IMR-90 (cell line): ENCODE results near the gene MRPL19. TPM values are rescaled to one million over a fixed set of nuclear protein-coding genes. Genes with fewer than 3 reads are reported as not detected.

Experiments
- ATAC-seq: fragments of 200-7000 bp; cut with Tn5 transposase; 2 replicates; pipeline ENCODE4 v1.9.1; 2020; ENCODE audit warnings: low read depth, mild to moderate bottlenecking, moderate library complexity
- BruUV-seq: library from RNA; stranded (reverse); fragments of 400-500 nt; replicated peaks from 2 replicates; lab custom pipeline; 2021; lab: Mats Ljungman, UMichigan
- CTCF ChIA-PET: fragments of 300-600 bp; formaldehyde crosslinking; extraction: SDS; loops from one replicate; lab custom pipeline; 2021; ENCODE audit warnings: antibody characterized with exemption; lab: Yijun Ruan, JAX
- POLR2A ChIA-PET: fragments of 300-600 bp; sonication (Branson Sonifier 250); formaldehyde crosslinking; loops from one replicate; lab custom pipeline; 2022; ENCODE audit warnings: antibody characterized with exemption; ENCODE audit not compliant: unreplicated experiment; lab: Charles Lee
- DNase-seq: peaks from one replicate; pipeline ENCODE4 v3.0.0; 2013
- H2AFZ ChIP-seq: replicated peaks from 2 replicates; pipeline ENCODE3; 2013; ENCODE audit warnings: low read length, mild to moderate bottlenecking; ENCODE audit not compliant: poor library complexity
- H2AK5ac ChIP-seq: 2 replicates; pipeline ENCODE4 v1.6.1; 2013; ENCODE audit warnings: low read depth, low read length, inconsistent platforms
- H2AK9ac ChIP-seq: replicated peaks from 2 replicates; pipeline ENCODE3; 2013; ENCODE audit warnings: mild to moderate bottlenecking, low read depth, low read length, moderate library complexity; ENCODE audit not compliant: poor library complexity
- H2BK120ac ChIP-seq: 2 replicates; pipeline ENCODE4 v1.6.1; 2013; ENCODE audit warnings: low read depth, low read length, inconsistent platforms
- H2BK15ac ChIP-seq: 3 replicates; pipeline ENCODE4 v1.6.1; 2013; ENCODE audit warnings: low read depth, low read length, inconsistent platforms
- H2BK20ac ChIP-seq: 2 replicates; pipeline ENCODE4 v1.6.1; 2013; ENCODE audit warnings: low read depth, mild to moderate bottlenecking, inconsistent platforms, low read length, moderate library complexity
- H2BK5ac ChIP-seq: 2 replicates; pipeline ENCODE4 v1.6.1; 2013; ENCODE audit warnings: mild to moderate bottlenecking, low read depth, low read length, inconsistent platforms; ENCODE audit not compliant: poor library complexity, severe bottlenecking
- H3K14ac ChIP-seq: replicated peaks from 2 replicates; pipeline ENCODE4 v1.6.1; 2013; ENCODE audit warnings: low read depth, low read length, inconsistent platforms
- H3K18ac ChIP-seq: 2 replicates; pipeline ENCODE4 v1.6.1; 2013; ENCODE audit warnings: low read depth, low read length, control low read depth
- H3K23ac ChIP-seq: 2 replicates; pipeline ENCODE4 v1.6.1; 2013; ENCODE audit warnings: low read depth, low read length, inconsistent platforms
- H3K27ac ChIP-seq: 2 replicates; pipeline ENCODE4 v1.5.1; 2013; ENCODE audit warnings: mild to moderate bottlenecking, control low read depth, low read length; ENCODE audit not compliant: insufficient read depth
- H3K27me3 ChIP-seq: 2 replicates; pipeline ENCODE4 v1.6.1; 2013; ENCODE audit warnings: low read length; ENCODE audit not compliant: control insufficient read depth, insufficient read depth
- H3K36me3 ChIP-seq: 2 replicates; pipeline ENCODE4 v1.6.1; 2013; ENCODE audit warnings: low read length, mixed read lengths; ENCODE audit not compliant: control insufficient read depth, insufficient read depth
- H3K4ac ChIP-seq: 2 replicates; pipeline ENCODE4 v1.6.1; 2013; ENCODE audit warnings: low read depth, low read length, inconsistent platforms
- H3K4me1 ChIP-seq: 2 replicates; pipeline ENCODE4 v1.6.1; 2013; ENCODE audit warnings: low read length, mixed read lengths; ENCODE audit not compliant: control insufficient read depth, insufficient read depth
- H3K4me2 ChIP-seq: 2 replicates; pipeline ENCODE4 v1.6.1; 2013; ENCODE audit warnings: low read depth, mild to moderate bottlenecking, control low read depth, low read length, moderate library complexity
- H3K4me3 ChIP-seq: 2 replicates; pipeline ENCODE4 v1.5.1; 2013; ENCODE audit warnings: low read depth, mild to moderate bottlenecking, control low read depth, low read length, moderate library complexity; ENCODE audit not compliant: insufficient read depth
- H3K56ac ChIP-seq: 2 replicates; pipeline ENCODE4 v1.6.1; 2013; ENCODE audit warnings: low read length, inconsistent platforms; ENCODE audit not compliant: insufficient read depth; ENCODE audit errors: extremely low read depth
- H3K79me1 ChIP-seq, 2 experiments: 2 replicates each; pipeline ENCODE4 v1.6.1; 2013; ENCODE audit warnings: low read length in 2 of 2, inconsistent platforms in 1 of 2, low read depth in 1 of 2
- H3K9ac ChIP-seq: 2 replicates; pipeline ENCODE4 v1.6.1; 2013; ENCODE audit warnings: low read depth, low read length, control low read depth
- H3K9me1 ChIP-seq: 2 replicates; pipeline ENCODE4 v1.6.1; 2013; ENCODE audit warnings: low read length, inconsistent platforms; ENCODE audit not compliant: insufficient read depth
- H3K9me3 ChIP-seq: 2 replicates; pipeline ENCODE4 v1.6.1; 2013; ENCODE audit warnings: low read length; ENCODE audit not compliant: control insufficient read depth, insufficient read depth
- H4K20me1 ChIP-seq: 2 replicates; pipeline ENCODE4 v1.6.1; 2013; ENCODE audit warnings: low read length, inconsistent platforms; ENCODE audit not compliant: insufficient read depth
- H4K5ac ChIP-seq: 2 replicates; pipeline ENCODE4 v1.6.1; 2013; ENCODE audit warnings: mild to moderate bottlenecking, low read depth, low read length, control low read depth
- H4K8ac ChIP-seq, 2 experiments: 2 replicates each; pipeline ENCODE4 v1.6.1; 2013; ENCODE audit warnings: low read depth in 2 of 2, low read length in 2 of 2, control low read depth in 1 of 2, inconsistent platforms in 1 of 2
- H4K91ac ChIP-seq: 2 replicates; pipeline ENCODE4 v1.6.1; 2013; ENCODE audit warnings: low read depth, low read length, inconsistent platforms; ENCODE audit not compliant: insufficient read depth
- BHLHE40 ChIP-seq: fragments of 150-350 bp; IDR thresholded peaks from 2 replicates; pipeline ENCODE4 v1.6.1; 2016; ENCODE audit warnings: mild to moderate bottlenecking, low read depth, low read length
- CEBPB ChIP-seq: IDR thresholded peaks from 2 replicates; pipeline ENCODE4 v1.6.1; 2012; ENCODE audit warnings: low read depth, low read length, improper control_type of control experiment
- CHD1 ChIP-seq: IDR thresholded peaks from 2 replicates; pipeline ENCODE4 v1.6.1; 2012; ENCODE audit warnings: low read depth, low read length, improper control_type of control experiment
- ELK1 ChIP-seq: fragments of 150-350 bp; IDR thresholded peaks from 2 replicates; pipeline ENCODE4 v1.6.1; 2016; ENCODE audit warnings: low read depth, mild to moderate bottlenecking, low read length, moderate library complexity, borderline replicate concordance
- FOS ChIP-seq: fragments of 150-350 bp; IDR thresholded peaks from 2 replicates; pipeline ENCODE4 v1.6.1; 2016; ENCODE audit warnings: low read depth, low read length
- MAFK ChIP-seq: IDR thresholded peaks from 2 replicates; pipeline ENCODE4 v1.6.1; 2012; ENCODE audit warnings: low read depth, low read length, improper control_type of control experiment
- MAZ ChIP-seq: IDR thresholded peaks from 2 replicates; pipeline ENCODE4 v1.6.1; 2012; ENCODE audit warnings: low read depth, mild to moderate bottlenecking, low read length, improper control_type of control experiment, moderate library complexity, borderline replicate concordance
- MXI1 ChIP-seq: IDR thresholded peaks from 2 replicates; pipeline ENCODE4 v1.6.1; 2012; ENCODE audit warnings: low read depth, mild to moderate bottlenecking, low read length, moderate library complexity, borderline replicate concordance
- NFE2L2 ChIP-seq: fragments of 150-350 bp; IDR thresholded peaks from 2 replicates; pipeline ENCODE4 v1.6.1; 2016; ENCODE audit warnings: low read depth, mild to moderate bottlenecking, low read length
- RAD21 ChIP-seq: IDR thresholded peaks from 2 replicates; pipeline ENCODE4 v1.6.1; 2012; ENCODE audit warnings: low read length, improper control_type of control experiment
- RCOR1 ChIP-seq: IDR thresholded peaks from 2 replicates; pipeline ENCODE4 v1.6.1; 2012; ENCODE audit warnings: mild to moderate bottlenecking, low read length, improper control_type of control experiment; ENCODE audit not compliant: insufficient replicate concordance
- SMC3 ChIP-seq: fragments of 150-350 bp; IDR thresholded peaks from 2 replicates; pipeline ENCODE4 v1.6.1; 2016; ENCODE audit warnings: low read depth, mild to moderate bottlenecking, antibody characterized with exemption, low read length, moderate library complexity
- USF2 ChIP-seq: fragments of 150-350 bp; IDR thresholded peaks from 2 replicates; pipeline ENCODE4 v1.6.1; 2017; ENCODE audit warnings: mild to moderate bottlenecking, antibody characterized with exemption, low read length, low read depth
- WGBS, 2 experiments: methylation state at CpG; one replicate each; pipeline versions ENCODE4 v1.1.5 to v1.1.7; 2013; ENCODE audit warnings: missing lambda C conversion rate in 2 of 2; ENCODE audit not compliant: insufficient read length in 1 of 2; ENCODE audit errors: extremely low coverage in 2 of 2; 5-methylcytosine and 5-hydroxymethylcytosine counted together
- dilution Hi-C: fragments of 300-500 bp; cut with HindIII; formaldehyde crosslinking; loops from one replicate; pipeline ENCODE4 v1.14.3; 2018; ENCODE audit warnings: low sequenced_read_pairs; ENCODE audit not compliant: unreplicated experiment
- in situ Hi-C: fragments of 300-500 bp; cut with MboI; formaldehyde crosslinking; loops from 3 replicates; pipeline ENCODE4 v1.14.3; 2019; ENCODE audit warnings: low sequenced_read_pairs, inconsistent platforms, mixed read lengths
- intact Hi-C: fragments of 100-400 bp; cut with micrococcal nuclease; formaldehyde crosslinking; loops from 2 replicates; pipeline ENCODE4 v1.10.0; 2022
- polyA plus RNA-seq, 3 experiments: library from polyadenylated mRNA; depleted of rRNA; stranded (reverse); fragments of >200 nt; gene quantifications; 2 replicates each; pipeline ENCODE4 v1.2.3, GENCODE V29; 2012; ENCODE audit warnings: low replicate concordance in 1 of 3
- total RNA-seq: library from RNA; depleted of rRNA; stranded (reverse); fragments of >200 nt; gene quantifications from 2 replicates; pipeline ENCODE4 v1.2.3, GENCODE V29; 2012

MRPL19 gene
- total and polyA plus RNA-seq, 2 of the 4 experiments (the other 2 are of a cell fraction) = 24.8 to 28.5 TPM

- Histone ChIP-seq H3K18ac (no peak overlapping the region), H3K23ac (no peak overlapping the region), H4K20me1 (no peaks in the 10 kb centered on the region), H3K79me1 (no peaks in the 10 kb centered on the region), H3K4ac (no peak overlapping the region), H4K5ac (no peak overlapping the region), H2BK20ac (no peak overlapping the region), H3K9me1 (no peaks in the 10 kb centered on the region), H3K4me3 (no peak overlapping the region), H2BK120ac (no peak overlapping the region), H2AK9ac (no peak overlapping the region), H3K56ac (no peak overlapping the region), H4K91ac (no peak overlapping the region), H2BK15ac (no peak overlapping the region), H2BK5ac (no peak overlapping the region), H2AK5ac (no peak overlapping the region), H4K8ac (no peak overlapping the region), H3K27me3 (no peaks in the 10 kb centered on the region), H2AFZ (no peak overlapping the region), H3K14ac (no peak overlapping the region), H3K27ac (no peak overlapping the region), H3K9ac (no peak overlapping the region), H3K9me3 (no peaks in the 10 kb centered on the region), H3K36me3 (no peaks in the 10 kb centered on the region), H3K4me1 (no peaks in the 10 kb centered on the region), H3K4me2 (no peak overlapping the region)
- ATAC-seq (no peak), DNase-seq (no peak)
- dilution Hi-C loops = no loop called here
- WGBS, 2 experiments = no CpG with 5 or more reads among the region's 4 CpGs
- no TSS peak for BruUV-seq
- ChIA-PET CTCF (no interaction called here), POLR2A (no interaction called here)
- TF ChIP-seq CEBPB (no peak), MAZ (no peak), NFE2L2 (no peak), RCOR1 (no peak), MAFK (no peak), SMC3 (no peak), MXI1 (no peak), FOS (no peak), ELK1 (no peak), BHLHE40 (no peak), CHD1 (no peak), USF2 (no peak), RAD21 (no peak)
- intact Hi-C loops = no loop called here
- in situ Hi-C loops = no loop called here
Observed at GRCh38 chr2:75736276-75736675, 89.7 kb downstream of the MRPL19 start.
